ENCODE data around the gene CACNB4.
"Not testable (repeated sequence)": the region's sequence is repeated elsewhere in the genome, so short reads cannot be mapped to it uniquely, and the experiment has no call there.

Gene CACNB4

DNA sequence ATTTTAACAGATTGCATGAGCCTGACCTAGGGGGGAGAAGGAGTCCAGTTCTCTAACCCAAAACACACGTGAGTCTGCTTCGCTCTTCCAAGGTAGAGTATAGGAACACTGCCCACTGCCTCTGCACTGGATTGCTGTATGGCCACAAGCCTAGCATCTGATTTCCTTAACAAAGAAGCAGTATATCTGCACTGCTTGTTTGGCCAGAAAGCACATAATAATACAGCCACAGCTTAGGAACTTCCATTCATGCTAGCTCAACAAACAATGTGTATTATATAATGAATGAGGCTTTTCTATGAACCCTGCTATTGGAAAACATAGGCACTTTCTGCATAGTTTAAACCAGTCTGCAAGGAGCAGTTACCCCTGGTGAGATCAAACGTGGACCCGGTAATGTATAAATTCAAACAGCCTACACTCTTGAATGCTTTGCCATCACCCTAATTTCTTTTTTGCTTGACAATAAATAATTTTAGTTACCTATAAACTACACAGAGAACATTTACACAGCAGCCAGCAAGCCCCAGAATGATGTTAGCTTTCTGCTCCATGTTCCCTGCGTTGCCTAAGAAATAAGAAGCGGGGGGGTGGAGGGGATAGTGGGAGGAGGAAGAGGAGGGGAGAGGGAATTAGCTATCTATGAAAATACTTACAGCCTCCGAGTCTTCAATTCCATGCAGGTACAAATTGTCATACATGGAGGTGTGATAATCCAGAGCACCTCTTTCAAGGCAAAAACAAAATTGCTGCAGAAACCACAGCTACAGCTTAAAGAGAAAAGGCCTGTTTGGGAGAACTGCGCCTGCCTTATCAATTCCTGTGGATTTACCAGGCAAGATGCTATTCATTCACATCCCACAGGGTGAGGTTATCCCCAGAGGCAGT is 125.6 kb downstream of the CACNB4 start:
- DNase-seq, result no peak

GRCh38 chr2:151972241-151973012 is 126.4 kb downstream of the CACNB4 start:
- no peak for DNase-seq

DNA sequence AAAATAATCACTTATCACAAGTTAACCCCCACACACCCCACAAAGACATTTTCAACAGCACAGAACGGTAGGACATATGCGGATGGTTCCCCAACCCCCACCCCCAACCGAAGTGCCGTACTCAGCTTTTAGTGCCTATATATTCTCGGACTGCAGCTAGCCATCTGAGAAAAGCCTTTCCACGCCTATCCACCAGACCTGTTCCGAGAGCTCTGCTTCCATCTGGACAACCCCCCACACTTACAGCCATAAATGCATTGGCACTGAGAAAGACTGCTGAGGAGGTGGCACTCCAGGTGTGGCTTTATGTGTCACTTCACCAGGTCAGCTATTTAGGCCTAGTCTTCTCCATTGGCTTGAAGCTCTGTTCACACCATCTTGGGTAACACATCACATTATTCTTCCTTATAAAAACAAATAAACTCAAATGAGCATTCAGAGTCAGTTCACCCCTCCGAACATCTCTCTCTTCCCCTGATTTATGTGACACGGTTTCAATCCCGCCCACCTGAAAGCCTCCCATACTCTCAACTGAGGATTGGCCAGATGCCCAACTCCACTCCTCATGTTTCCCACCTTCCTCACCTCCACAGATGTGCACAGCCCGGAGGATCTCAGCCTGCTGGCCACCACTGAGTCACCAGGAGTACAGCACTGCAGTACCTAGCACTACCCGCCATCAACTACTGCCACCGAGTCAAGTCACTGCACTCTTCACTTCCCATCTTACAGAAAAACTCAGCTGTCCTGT is 127.4 kb downstream of the CACNB4 start:
- no peak for DNase-seq

- DNase-seq, result no peak
Measured at GRCh38 chr2:151968770-151969470, 129.9 kb downstream of the CACNB4 start.

DNA sequence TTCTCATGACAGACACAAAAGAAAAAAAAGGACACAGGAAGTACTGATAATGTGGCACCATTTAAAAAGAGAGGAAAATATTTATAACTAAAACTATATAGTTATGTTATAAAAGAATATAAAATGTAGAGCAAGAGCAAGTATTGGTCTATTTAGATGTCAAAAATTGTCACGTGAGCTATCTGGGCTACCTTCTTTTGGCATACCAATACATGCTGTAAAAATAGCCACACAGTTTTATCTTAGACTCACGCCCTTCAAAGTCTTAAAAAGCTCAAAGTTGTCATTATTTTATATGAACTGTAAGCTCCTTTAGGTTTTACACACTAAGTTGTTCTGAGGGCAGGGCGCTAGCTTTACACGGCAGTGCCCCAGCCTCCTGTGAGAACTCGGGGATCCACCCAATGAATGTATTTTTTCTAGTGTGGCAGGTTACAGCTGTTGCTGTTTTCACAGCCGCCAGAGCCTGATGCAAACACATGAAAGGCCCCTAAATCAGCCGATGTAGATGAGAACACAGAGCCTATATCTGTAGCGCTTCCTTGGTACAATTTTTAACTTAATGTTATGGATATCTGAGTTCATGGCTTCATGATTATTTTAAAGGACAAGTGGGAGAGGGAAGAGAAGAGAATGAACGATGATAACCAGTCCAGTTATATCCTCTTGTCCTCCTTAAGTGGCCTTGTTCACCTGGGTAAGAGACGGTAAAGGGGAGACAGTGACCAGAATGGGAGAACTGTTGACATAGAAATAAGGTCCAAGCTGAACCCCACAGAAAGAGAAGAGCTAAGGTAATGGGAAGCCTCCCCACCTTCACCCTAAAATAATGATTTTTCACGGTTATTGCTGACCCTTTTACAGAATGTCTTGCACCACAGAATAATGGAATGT is 130.8 kb downstream of the CACNB4 start:
- DNase-seq, result no peak

DNA sequence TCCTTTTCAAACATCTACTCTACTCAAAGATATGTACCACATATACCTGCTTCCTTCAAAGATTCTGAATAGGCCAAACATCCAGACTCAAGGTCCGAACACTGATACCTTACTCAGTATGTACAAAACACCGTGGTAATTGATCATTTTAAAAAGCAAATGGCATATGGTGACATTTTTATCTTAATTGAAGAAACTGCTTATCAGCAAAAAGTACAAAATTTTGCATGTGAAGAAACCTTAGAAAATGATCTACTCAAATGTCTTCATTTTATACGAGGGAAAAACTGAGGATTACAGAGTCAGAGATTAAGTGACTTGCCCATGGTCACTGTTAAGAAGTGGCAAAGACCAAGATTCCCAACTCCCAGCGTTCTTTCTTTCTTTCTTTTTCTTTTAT is 133.0 kb downstream of the CACNB4 start:
- DNase-seq, result no peak

DNA sequence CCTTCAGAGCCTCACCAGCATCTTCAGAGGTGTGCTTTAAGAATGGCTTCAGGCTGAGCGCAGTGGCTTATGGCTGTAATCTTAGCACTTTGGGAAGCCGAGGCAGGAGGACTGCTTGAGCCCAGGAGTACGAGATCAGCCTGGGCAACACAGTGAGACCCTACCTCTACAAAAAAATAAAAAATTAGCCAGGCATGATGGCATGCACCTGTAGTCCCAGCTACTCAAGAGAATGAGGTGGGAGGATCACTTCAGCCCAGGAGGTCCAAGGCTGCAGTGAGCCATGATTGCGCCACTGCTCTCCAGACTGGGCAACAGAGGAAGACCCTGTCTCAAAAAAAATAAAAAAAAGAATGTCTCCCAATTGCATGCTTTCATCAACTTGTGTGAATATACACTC is 137.3 kb downstream of the CACNB4 start:
- no peak for DNase-seq

GRCh38 chr2:151959238-151959637 is 139.6 kb downstream of the CACNB4 start:
- DNase-seq, result no peak

DNA sequence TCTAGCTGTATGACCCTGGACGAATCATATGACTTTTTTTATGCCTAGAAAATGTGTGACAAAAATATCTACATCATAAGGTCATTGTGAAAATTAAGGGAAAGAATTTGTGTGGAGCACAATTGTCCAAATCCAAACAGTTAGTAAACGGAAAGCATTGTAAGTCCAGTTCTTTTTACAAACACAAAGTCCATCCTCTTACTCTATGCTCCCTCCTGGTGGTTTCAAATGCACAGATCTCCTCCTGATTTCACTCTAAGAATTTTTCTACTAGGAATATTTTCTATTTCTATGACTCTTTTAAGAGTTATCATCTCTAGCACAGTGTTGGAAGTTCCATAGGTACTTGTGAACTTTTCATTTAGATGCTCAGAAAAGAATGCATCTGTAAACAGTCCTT is 145.4 kb downstream of the CACNB4 start:
- no peak for DNase-seq

DNA sequence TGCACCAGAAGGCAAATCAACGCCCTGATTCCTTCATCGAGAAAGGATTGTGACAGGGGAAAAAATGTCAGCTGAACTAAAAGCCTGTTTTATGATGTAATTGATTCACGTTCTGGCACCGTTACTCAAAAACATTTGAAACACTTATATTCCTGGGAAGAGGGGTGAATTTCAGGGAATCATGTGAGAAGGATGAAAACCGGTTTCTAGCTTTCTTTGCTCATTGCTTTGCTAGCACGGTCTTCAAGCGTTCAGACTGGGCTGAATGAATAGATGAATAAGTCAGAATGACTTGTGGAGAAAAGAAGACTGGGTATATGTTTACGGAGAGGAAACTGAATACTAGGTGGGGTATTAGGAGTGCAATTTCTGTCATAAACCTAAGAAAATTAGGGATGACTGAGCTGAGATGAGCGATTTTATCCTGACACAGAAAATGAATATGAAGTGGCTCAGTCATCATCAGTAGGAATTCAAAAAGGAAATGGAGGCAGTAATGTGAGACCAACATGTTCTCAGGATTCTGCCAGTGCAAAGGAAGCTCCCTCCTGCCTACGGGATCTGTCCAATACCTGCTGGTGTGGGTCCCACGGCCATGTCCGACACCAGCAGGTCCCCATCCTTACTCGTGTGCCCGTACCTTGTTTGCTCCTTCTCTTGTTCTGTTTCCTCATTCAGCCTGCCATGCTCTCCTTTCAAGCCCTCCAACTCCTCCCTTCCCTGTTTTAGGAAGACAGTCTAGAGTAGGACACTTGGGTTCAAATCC is 146.0 kb downstream of the CACNB4 start:
- no peak for DNase-seq

DNA sequence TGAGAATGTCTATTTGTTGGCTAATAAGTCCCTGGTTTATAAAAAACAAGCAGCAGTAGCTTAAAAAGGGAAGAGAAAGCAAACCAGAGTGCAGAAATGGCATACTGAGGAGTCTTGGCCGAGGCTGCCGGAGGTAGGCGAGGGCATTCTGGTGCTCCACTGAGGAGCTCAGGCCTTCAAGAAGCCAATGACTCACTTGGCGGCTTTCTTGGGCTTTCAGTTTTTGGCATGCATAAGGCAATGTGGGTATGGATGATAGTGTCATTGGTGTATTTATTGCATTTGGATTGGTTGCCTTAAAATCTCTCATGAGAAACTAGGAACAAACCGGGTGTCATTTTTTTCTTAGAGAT is 151.1 kb downstream of the CACNB4 start:
- no peak for DNase-seq

DNA sequence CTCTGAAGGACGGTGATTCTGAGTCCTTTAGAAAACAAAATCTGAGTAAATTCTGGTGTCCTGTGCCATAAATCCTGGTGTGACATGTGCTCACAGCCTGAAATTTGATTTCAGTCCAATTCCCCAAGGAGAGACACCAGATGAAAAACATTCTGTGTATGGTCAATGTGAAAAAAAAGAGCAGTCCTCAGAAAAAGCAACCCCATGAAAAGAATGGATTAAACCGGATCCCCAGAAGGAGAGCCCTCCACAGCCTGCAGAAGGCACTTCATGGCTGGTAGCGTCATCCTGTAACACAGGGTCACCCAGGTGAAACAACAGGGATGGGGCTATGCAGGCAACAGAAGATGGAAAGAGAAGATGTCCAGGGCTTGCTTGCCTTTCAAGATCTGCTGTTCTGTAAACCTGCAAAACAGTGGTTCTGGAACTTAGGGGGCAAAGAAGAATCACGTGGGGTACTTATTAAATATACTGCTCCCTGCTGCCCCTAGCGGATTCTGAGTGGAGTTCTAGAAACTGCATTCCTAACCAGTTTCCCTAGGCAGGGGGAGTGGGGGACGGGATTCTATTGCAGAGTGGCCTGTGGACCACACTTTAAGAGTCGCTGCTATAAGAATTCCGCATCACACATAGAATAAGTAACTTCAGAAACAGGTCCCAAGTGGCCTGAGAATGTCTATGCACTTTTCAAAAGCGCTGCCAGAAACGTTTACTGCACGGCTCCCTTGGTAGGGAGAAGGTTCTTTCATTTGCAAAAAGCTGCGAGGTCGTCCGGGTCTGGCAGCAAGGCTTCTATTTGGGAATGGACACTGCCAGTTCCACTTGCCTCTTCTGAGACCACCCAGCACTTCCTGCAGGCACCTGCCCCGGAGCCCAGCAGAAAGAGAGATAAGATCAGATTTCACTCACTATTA is 151.7 kb downstream of the CACNB4 start:
- no peak for DNase-seq

DNA sequence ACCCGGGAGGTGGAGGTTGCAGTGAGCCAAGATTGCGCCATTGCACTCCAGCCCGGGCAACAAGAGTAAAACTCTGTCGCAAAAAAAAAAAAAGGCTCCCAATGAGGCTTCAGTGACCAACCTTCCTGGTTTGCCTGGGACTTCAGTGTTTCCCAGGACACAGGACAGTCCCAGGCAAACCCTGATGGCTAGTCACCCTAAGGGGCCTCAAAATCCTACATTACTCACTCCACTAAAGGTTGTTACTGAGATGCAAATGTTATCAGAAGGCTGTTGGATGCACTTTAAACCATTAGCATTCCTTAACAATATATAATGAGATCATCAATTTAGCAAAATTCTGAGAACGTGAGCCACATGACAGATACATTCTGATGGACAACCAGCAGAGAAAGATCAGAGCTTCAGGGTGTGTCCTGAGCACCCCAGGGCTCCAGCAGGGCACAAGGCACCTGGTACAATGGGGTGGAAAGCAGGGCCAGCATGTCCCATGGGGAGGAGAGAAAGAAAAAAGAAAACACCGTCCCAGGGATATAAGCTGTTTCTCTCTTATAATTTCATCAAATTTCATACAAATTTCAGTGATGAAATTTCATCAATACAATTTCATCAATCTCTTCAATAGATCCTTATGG is 152.5 kb downstream of the CACNB4 start:
- DNase-seq, result no peak

- no peak for DNase-seq
Measured at GRCh38 chr2:151945602-151946001, 153.2 kb downstream of the CACNB4 start.

GRCh38 chr2:151945186-151945585 is 153.7 kb downstream of the CACNB4 start:
- DNase-seq, result no peak

DNA sequence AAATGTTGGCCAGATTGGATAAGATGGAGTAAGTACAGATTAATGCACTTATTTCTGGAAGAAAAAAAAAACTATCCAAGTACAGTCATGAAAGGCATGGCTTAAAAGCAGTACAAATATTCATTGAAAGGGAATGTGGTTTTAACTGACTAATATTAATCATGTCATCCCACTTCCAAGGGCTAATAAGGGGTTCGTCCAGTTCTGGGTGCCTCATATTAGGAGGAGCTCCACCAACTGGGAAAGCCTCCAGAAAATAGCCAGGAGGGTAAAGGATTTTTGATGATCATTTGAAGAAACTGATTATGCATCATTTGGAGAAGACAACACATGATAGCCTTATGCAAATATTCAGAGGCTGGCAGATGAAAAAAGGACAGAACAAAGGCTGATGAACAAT is 155.4 kb downstream of the CACNB4 start:
- no peak for DNase-seq

- DNase-seq, result not testable (repeated sequence)
Measured at GRCh38 chr2:151942540-151943205, 156.2 kb downstream of the CACNB4 start.

DNA sequence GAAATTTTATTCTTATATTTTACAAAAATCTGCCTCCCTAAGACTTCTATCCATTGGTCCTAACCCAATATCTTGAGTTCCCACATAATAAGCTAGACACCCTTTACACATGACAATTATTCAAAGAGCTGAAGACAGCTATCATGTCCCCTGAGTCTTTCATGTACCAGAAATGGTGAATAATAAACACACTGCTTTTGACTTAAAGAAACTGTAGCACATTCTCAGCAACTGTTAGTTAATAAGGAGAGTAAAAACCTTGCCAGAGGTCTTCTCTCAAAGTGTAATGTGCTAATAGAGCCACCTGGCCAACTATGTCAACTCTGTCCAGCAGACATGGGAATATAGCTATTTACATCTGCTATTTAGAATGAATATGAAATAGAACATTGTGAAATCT is 160.9 kb downstream of the CACNB4 start:
- no peak for DNase-seq

DNA sequence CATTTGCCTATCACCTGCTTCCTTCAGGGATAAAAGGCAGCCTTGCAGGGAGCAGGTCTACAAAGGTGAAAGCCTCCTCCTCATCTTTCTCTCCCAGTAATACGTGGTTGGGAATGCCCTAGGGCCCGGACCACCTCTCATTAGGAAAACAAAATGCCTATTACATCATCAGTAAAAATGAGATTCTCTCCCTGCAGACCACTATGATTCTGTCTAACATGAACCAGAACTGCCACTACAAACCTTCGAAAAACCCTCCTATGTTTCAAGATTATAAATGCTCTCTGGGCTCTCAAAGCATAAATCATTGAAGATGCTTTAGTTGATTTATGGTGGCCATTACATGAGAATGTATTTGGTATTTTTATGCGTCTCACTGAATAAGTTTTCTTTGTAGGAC is 162.2 kb downstream of the CACNB4 start:
- DNase-seq, result no peak
